H1 (cell line): ENCODE measurements around the gene CBLC. TPM values are rescaled to one million over a fixed set of nuclear protein-coding genes. Genes with fewer than 3 reads are reported as not detected.

Experiments
- CTCF ChIA-PET: fragments of 300-600 bp; sonication (Branson Sonifier 250); formaldehyde crosslinking; loops from one replicate; lab custom pipeline; 2021; ENCODE audit not compliant: partially characterized antibody; lab: Charles Lee
- POLR2A ChIA-PET: fragments of 300-600 bp; sonication (Branson Sonifier 250); formaldehyde crosslinking; loops from one replicate; lab custom pipeline; 2021; ENCODE audit warnings: inconsistent platforms; ENCODE audit not compliant: partially characterized antibody; lab: Charles Lee
- DNase-seq, 2 experiments: peaks; one replicate each; pipeline versions ENCODE4 v3.0.0 to v3.0.0-alpha.2; 2010 to 2022; ENCODE audit warnings: low spot score in 2 of 2, low read depth in 1 of 2, mixed read lengths in 1 of 2
- FAIRE-seq: peaks from 2 replicates; lab custom pipeline; 2011; peaks lifted over from hg19 to GRCh38; lab: Jason Lieb, UNC
- H2AFZ ChIP-seq: 2 replicates; pipeline ENCODE4 v1.8.1; 2012; ENCODE audit warnings: low read length, inconsistent platforms
- H2AK5ac ChIP-seq: 2 replicates; pipeline ENCODE4 v1.6.1; 2013; ENCODE audit warnings: low read depth, low read length
- H2BK120ac ChIP-seq: replicated peaks from 2 replicates; pipeline ENCODE3; 2013; ENCODE audit warnings: low read depth, low read length, inconsistent platforms
- H2BK12ac ChIP-seq: 2 replicates; pipeline ENCODE4 v1.6.1; 2013; ENCODE audit warnings: low read depth, low read length
- H2BK15ac ChIP-seq: 2 replicates; pipeline ENCODE4 v1.6.1; 2013; ENCODE audit warnings: low read length
- H2BK20ac ChIP-seq: 2 replicates; pipeline ENCODE4 v1.6.1; 2013; ENCODE audit warnings: low read length
- H2BK5ac ChIP-seq: 2 replicates; pipeline ENCODE4 v1.6.1; 2013; ENCODE audit warnings: low read depth, low read length
- H3K14ac ChIP-seq: 2 replicates; pipeline ENCODE4 v1.6.1; 2013; ENCODE audit warnings: inconsistent platforms; ENCODE audit not compliant: insufficient read length
- H3K18ac ChIP-seq: 2 replicates; pipeline ENCODE4 v1.6.1; 2013; ENCODE audit warnings: low read length; ENCODE audit errors: extremely low read depth
- H3K23ac ChIP-seq: 2 replicates; pipeline ENCODE4 v1.6.1; 2013; ENCODE audit warnings: inconsistent platforms; ENCODE audit not compliant: insufficient read length
- H3K23me2 ChIP-seq: 2 replicates; pipeline ENCODE4 v1.6.1; 2013; ENCODE audit warnings: low read depth, low read length
- H3K27ac ChIP-seq: 2 replicates; pipeline ENCODE4 v1.6.1; 2011; ENCODE audit warnings: low read depth, low read length, inconsistent platforms
- H3K27me3 ChIP-seq, 4 experiments: replicated peaks in 1 of 4; 1 replicate in 1 of 4; 2 replicates in 3 of 4; pipeline versions ENCODE4 v1.6.1 to v1.8.1; 2011 to 2013; ENCODE audit warnings: low read length in 3 of 4, mild to moderate bottlenecking in 3 of 4, inconsistent platforms in 2 of 4, mixed read lengths in 2 of 4, moderate library complexity in 1 of 4; ENCODE audit not compliant: control insufficient read depth in 3 of 4, insufficient read depth in 3 of 4; ENCODE audit errors: extremely low read depth in 1 of 4
- H3K36me3 ChIP-seq, 4 experiments: 2 replicates each; pipeline versions ENCODE4 v1.6.1 to v1.8.1; 2011 to 2013; ENCODE audit warnings: mild to moderate bottlenecking in 4 of 4, low read length in 3 of 4, moderate library complexity in 2 of 4, control low read depth in 1 of 4, inconsistent platforms in 1 of 4; ENCODE audit not compliant: insufficient read depth in 4 of 4, control insufficient read depth in 2 of 4
- H3K4ac ChIP-seq: replicated peaks from 2 replicates; pipeline ENCODE3; 2013; ENCODE audit warnings: low read length, low read depth, mixed read lengths, inconsistent platforms; ENCODE audit not compliant: insufficient read length
- H3K4me1 ChIP-seq, 4 experiments: replicated peaks in 1 of 4; 1 replicate in 1 of 4; 2 replicates in 3 of 4; pipeline versions ENCODE4 v1.6.1 to v1.8.1; 2011 to 2013; ENCODE audit warnings: low read length in 3 of 4, inconsistent platforms in 2 of 4, mixed read lengths in 1 of 4; ENCODE audit not compliant: insufficient read depth in 4 of 4, control insufficient read depth in 3 of 4
- H3K4me2 ChIP-seq, 2 experiments: 2 replicates each; pipeline versions ENCODE4 v1.6.1 to v1.8.1; 2011 to 2013; ENCODE audit warnings: low read depth in 2 of 2, low read length in 2 of 2, control low read depth in 1 of 2, inconsistent platforms in 1 of 2, mild to moderate bottlenecking in 1 of 2; ENCODE audit not compliant: insufficient read depth in 1 of 2
- H3K4me3 ChIP-seq, 4 experiments: fragments of 200-600, 300-600 bp in 1 of 4; sonication (generic), shearing (Covaris generic), sonication (Bioruptor Twin) in 1 of 4; 2 replicates each; pipeline versions ENCODE4 v1.5.1 to v1.8.1; 2011 to 2016; ENCODE audit warnings: low read length in 4 of 4, low read depth in 3 of 4, control low read depth in 2 of 4, inconsistent platforms in 2 of 4, mild to moderate bottlenecking in 2 of 4, mixed read lengths in 1 of 4, moderate library complexity in 1 of 4; ENCODE audit not compliant: insufficient read depth in 2 of 4; ENCODE audit errors: extremely low read depth in 1 of 4
- H3K56ac ChIP-seq: replicated peaks from 2 replicates; pipeline ENCODE3; 2013; ENCODE audit warnings: low read depth, mild to moderate bottlenecking, mixed read lengths, low read length, inconsistent platforms; ENCODE audit not compliant: insufficient read length
- H3K79me1 ChIP-seq: 2 replicates; pipeline ENCODE4 v1.6.1; 2013; ENCODE audit warnings: low read depth, low read length, control low read depth
- H3K79me2 ChIP-seq, 2 experiments: 2 replicates each; pipeline versions ENCODE4 v1.6.1 to v1.8.1; 2012 to 2013; ENCODE audit warnings: low read length in 2 of 2, mild to moderate bottlenecking in 2 of 2, inconsistent platforms in 1 of 2; ENCODE audit not compliant: insufficient read depth in 2 of 2, control insufficient read depth in 1 of 2
- H3K9ac ChIP-seq, 4 experiments: replicated peaks in 1 of 4; 1 replicate in 1 of 4; 2 replicates in 3 of 4; pipeline versions ENCODE4 v1.6.1 to v1.8.1; 2011 to 2013; ENCODE audit warnings: low read depth in 3 of 4, low read length in 3 of 4, control low read depth in 2 of 4, mild to moderate bottlenecking in 2 of 4, moderate library complexity in 2 of 4, inconsistent platforms in 1 of 4; ENCODE audit errors: extremely low read depth in 1 of 4
- H3K9me3 ChIP-seq, 2 experiments: 2 replicates each; pipeline versions ENCODE4 v1.6.1 to v1.8.1; 2012 to 2013; ENCODE audit warnings: mild to moderate bottlenecking in 2 of 2, moderate library complexity in 2 of 2, control low read depth in 1 of 2, inconsistent platforms in 1 of 2, low read depth in 1 of 2, low read length in 1 of 2, mixed read lengths in 1 of 2; ENCODE audit not compliant: insufficient read depth in 2 of 2
- H4K20me1 ChIP-seq, 2 experiments: replicated peaks in 1 of 2; 2 replicates each; pipeline versions ENCODE3 to v1.8.1; 2011 to 2013; ENCODE audit warnings: inconsistent platforms in 2 of 2, low read length in 2 of 2, mild to moderate bottlenecking in 1 of 2; ENCODE audit not compliant: insufficient read depth in 2 of 2, control insufficient read depth in 1 of 2
- H4K5ac ChIP-seq: 2 replicates; pipeline ENCODE4 v1.6.1; 2013; ENCODE audit warnings: low read length, low read depth, mixed read lengths, inconsistent platforms; ENCODE audit not compliant: insufficient read length
- H4K8ac ChIP-seq: 2 replicates; pipeline ENCODE4 v1.8.0; 2013; ENCODE audit warnings: mild to moderate bottlenecking, moderate library complexity, low read length, inconsistent platforms; ENCODE audit not compliant: insufficient read depth; ENCODE audit errors: extremely low read depth
- H4K91ac ChIP-seq: replicated peaks from 2 replicates; pipeline ENCODE3; 2013; ENCODE audit warnings: low read length, mixed read lengths, inconsistent platforms; ENCODE audit not compliant: insufficient read length
- CREB1 ChIP-seq: IDR thresholded peaks from 2 replicates; pipeline ENCODE4 v1.6.1; 2012; ENCODE audit warnings: inconsistent platforms
- HDAC2 ChIP-seq, 2 experiments: fragments of 300-600 bp in 1 of 2; sonication (generic) in 1 of 2; IDR thresholded peaks; 2 replicates each; pipeline ENCODE4 v1.6.1; 2011 to 2012; ENCODE audit warnings: low read depth in 2 of 2, low read length in 2 of 2, mild to moderate bottlenecking in 2 of 2, moderate library complexity in 2 of 2, borderline replicate concordance in 1 of 2, inconsistent platforms in 1 of 2
- KDM1A ChIP-seq: fragments of 200-600, 300-600 bp; sonication (generic); IDR thresholded peaks from 2 replicates; pipeline ENCODE4 v1.7.1; 2016; ENCODE audit warnings: mild to moderate bottlenecking, low read length, borderline replicate concordance
- WGBS, 2 experiments: shearing (Covaris generic) in 1 of 2; methylation state at CpG; one replicate each; pipeline versions ENCODE4 v1.1.6 to v1.1.7; 2013 to 2015; ENCODE audit warnings: low lambda C conversion rate in 2 of 2, mixed read lengths in 2 of 2, inconsistent platforms in 1 of 2, low coverage in 1 of 2, missing lambda C conversion rate in 1 of 2; ENCODE audit not compliant: insufficient replicate concordance in 2 of 2, insufficient coverage in 1 of 2, insufficient read length in 1 of 2; ENCODE audit errors: extremely low coverage in 1 of 2, missing lambda C conversion rate in 1 of 2; 5-methylcytosine and 5-hydroxymethylcytosine counted together
- polyA plus RNA-seq, 7 experiments: library from polyadenylated mRNA; depleted of rRNA in 3 of 7; stranded (reverse) in 5 of 7; unstranded in 2 of 7; fragments of >200 nt in 5 of 7; fragments of 200-250 nt in 2 of 7; gene quantifications; 1 replicate in 5 of 7; 2 replicates in 1 of 7; 4 replicates in 1 of 7; pipeline versions ENCODE4 v1.2.1 to v1.2.3, GENCODE V29; 2011 to 2013; ENCODE audit warnings: missing spikeins in 2 of 7, mixed read lengths in 2 of 7
- total RNA-seq: library from RNA; stranded (reverse); fragmentation: NEBNext Ultra II Directional; extraction: Animal tissue kit (Norgen Biotek cat#: 25700); gene quantifications from 2 replicates; pipeline ENCODE4 v1.2.1, GENCODE V29; 2021

CBLC gene
- total and polyA plus RNA-seq, 2 of the 8 experiments (the other 6 are each of a cell fraction or from before 2014, with no cell fraction given): 17.4 to 35.7 TPM

- Histone ChIP-seq H2BK120ac (no peak overlapping the region), H2BK15ac (no peak overlapping the region), H4K5ac (no peak overlapping the region), H3K4me2 (no peak overlapping the region), H3K27me3 (peaks cover 0 to 2% (median 0%) of the 10 kb centered on the region in 4 experiments; a peak in 2 of 7 replicates), H3K56ac (no peak overlapping the region), H4K8ac (no peak overlapping the region; the same call in 1 of the 2 replicates), H2BK20ac (no peak overlapping the region), H3K23ac (no peak overlapping the region), H2BK12ac (no peak overlapping the region), H3K14ac (no peak overlapping the region), H3K9me3 (peaks cover 0 to 6% of the 10 kb centered on the region in 2 experiments; a peak in 2 of 4 replicates), H3K4me3 (no peak overlapping the region), H4K91ac (no peak overlapping the region), H3K4ac (no peak overlapping the region), H2AK5ac (no peak overlapping the region), H3K9ac (no peak overlapping the region), H3K79me1 (no peaks in the 10 kb centered on the region), H3K23me2 (no peaks in the 10 kb centered on the region), H2BK5ac (no peak overlapping the region), H3K4me1 (peaks cover 0 to 2% (median under 1%) of the 10 kb centered on the region in 4 experiments; a peak in 2 of 7 replicates), H3K36me3 (no peaks in the 10 kb centered on the region), H2AFZ (no peak overlapping the region), H4K20me1 (no peaks in the 10 kb centered on the region), H3K18ac (no peak overlapping the region), H3K79me2 (no peaks in the 10 kb centered on the region), H3K27ac (no peak overlapping the region)
- POLR2A ChIA-PET: interaction anchor here (0.6 to 2.0 kb wide), 2 partner anchors 42 to 81 kb away, joined by 3 to 5 read pairs; no protein-coding TSS in a partner anchor
- 86% methylated on average over 11 of the region's 11 CpGs; no CpG with 5 or more reads in 1 of the 2 experiments for WGBS, 2 experiments
- FAIRE-seq: no peak
- CTCF ChIA-PET: interaction anchor here (0.7 to 16.4 kb wide), 6 partner anchors 7 to 78 kb away, joined by 3 to 468 read pairs (median 4); no protein-coding TSS in a partner anchor
- DNase-seq: no peak
- TF ChIP-seq HDAC2 (IDR thresholded peaks at IDR 0.05; ENCODE audit: borderline replicate concordance in 1 of 2, low read depth in 2 of 2, low read length in 2 of 2) (peak in 1 of 2 experiments; percentile 53; a peak in 1 of 4 replicates), KDM1A (peak; percentile 85; the same call in 1 of the 2 replicates), CREB1 (no peak)
These were observed 10.2 kb upstream of the CBLC start for GRCh38 chr19:44767295-44768180.
